GM21529 (cell line): Measurements from ENCODE around the gene HDAC4.
"Not testable (repeated sequence)": the region's sequence is repeated elsewhere in the genome, so short reads cannot be mapped to it uniquely, and the experiment has no call there.

ENCODE experiments used
- ATAC-seq: cut with Tn5 transposase; IDR thresholded peaks from one replicate; pipeline ENCODE4 v1.9.1; 2021; ENCODE audit not compliant: unreplicated experiment

Gene HDAC4

GRCh38 chr2:239079671-239080294, 321.0 kb downstream of the HDAC4 start:
- ATAC-seq = no peak

GRCh38 chr2:239078128-239078924, 322.5 kb downstream of the HDAC4 start:
- ATAC-seq = no peak

GRCh38 chr2:239077260-239077659, 323.6 kb downstream of the HDAC4 start:
- ATAC-seq = no peak

- ATAC-seq = no peak
Observed at GRCh38 chr2:239075918-239076758, 324.7 kb downstream of the HDAC4 start.

GRCh38 chr2:239073745-239074530, 326.9 kb downstream of the HDAC4 start:
- ATAC-seq = no peak

GRCh38 chr2:239073270-239073669, 327.6 kb downstream of the HDAC4 start:
- no peak for ATAC-seq

- no peak for ATAC-seq
Observed at GRCh38 chr2:239072786-239073185, 328.0 kb downstream of the HDAC4 start.

- no peak for ATAC-seq
Observed at GRCh38 chr2:239070466-239070865, 330.4 kb downstream of the HDAC4 start.

GRCh38 chr2:239069362-239070333, 331.2 kb downstream of the HDAC4 start:
- not testable (repeated sequence) for ATAC-seq

- no peak for ATAC-seq
Observed at GRCh38 chr2:239068411-239068810, 332.4 kb downstream of the HDAC4 start.

GRCh38 chr2:239067196-239067865, 333.5 kb downstream of the HDAC4 start:
- no peak for ATAC-seq

- no peak for ATAC-seq
Observed at GRCh38 chr2:239066597-239066996, 334.2 kb downstream of the HDAC4 start.

- no peak for ATAC-seq
Observed at GRCh38 chr2:239065962-239066361, 334.9 kb downstream of the HDAC4 start.

- ATAC-seq = no peak
Observed at GRCh38 chr2:239065537-239065936, 335.3 kb downstream of the HDAC4 start.

GRCh38 chr2:239064891-239065290, 335.9 kb downstream of the HDAC4 start:
- ATAC-seq = no peak

- ATAC-seq = no peak
Observed at GRCh38 chr2:239064253-239064652, 336.6 kb downstream of the HDAC4 start.

- no peak for ATAC-seq
Observed at GRCh38 chr2:239062743-239063142, 338.1 kb downstream of the HDAC4 start.

GRCh38 chr2:239061824-239062570, 338.8 kb downstream of the HDAC4 start:
- ATAC-seq = no peak
